Measurements from ENCODE around the gene MYT1.
"Not testable (repeated sequence)": the region's sequence is repeated elsewhere in the genome, so short reads cannot be mapped to it uniquely, and the experiment has no call there.

MYT1 gene

DNA sequence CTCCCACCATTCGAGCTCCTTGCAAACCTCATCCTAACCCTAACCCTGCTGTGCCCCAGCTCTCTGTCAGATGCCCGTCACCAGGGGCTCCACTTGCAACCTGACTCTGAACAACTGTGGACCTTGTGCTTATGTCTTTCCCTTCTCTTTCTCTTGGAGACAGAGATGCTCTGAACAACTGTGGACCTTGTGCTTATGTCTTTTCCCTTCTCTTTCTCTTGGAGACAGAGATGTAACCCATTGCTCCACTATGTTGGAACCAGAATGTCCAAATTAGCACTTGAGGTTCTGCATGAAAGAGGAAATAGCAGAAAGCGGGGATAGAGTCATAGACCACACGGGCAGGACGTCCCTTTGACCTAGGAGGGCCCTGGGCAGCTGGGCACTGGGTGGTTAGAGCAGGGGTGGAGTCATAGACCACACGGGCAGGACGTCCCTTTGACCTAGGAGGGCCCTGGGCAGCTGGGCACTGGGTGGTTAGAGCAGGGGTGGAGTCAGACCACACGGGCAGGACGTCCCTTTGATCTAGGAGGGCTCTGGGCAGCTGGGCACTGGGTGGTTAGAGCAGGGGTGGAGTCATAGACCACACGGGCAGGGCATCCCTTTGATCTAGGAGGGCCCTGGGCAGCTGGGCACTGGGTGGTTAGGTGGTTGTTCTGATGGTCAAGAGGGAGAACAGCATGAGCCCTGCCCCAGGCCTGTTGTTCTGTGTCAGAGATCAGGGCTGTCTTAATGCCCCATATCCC is 113.5 kb downstream of the MYT1 start:
- DNase-seq (ENCODE audit: low read depth) = no peak

- no peak for DNase-seq (ENCODE audit: low read depth)
These were observed 114.0 kb downstream of the MYT1 start for GRCh38 chr20:64278317-64278681.

DNA sequence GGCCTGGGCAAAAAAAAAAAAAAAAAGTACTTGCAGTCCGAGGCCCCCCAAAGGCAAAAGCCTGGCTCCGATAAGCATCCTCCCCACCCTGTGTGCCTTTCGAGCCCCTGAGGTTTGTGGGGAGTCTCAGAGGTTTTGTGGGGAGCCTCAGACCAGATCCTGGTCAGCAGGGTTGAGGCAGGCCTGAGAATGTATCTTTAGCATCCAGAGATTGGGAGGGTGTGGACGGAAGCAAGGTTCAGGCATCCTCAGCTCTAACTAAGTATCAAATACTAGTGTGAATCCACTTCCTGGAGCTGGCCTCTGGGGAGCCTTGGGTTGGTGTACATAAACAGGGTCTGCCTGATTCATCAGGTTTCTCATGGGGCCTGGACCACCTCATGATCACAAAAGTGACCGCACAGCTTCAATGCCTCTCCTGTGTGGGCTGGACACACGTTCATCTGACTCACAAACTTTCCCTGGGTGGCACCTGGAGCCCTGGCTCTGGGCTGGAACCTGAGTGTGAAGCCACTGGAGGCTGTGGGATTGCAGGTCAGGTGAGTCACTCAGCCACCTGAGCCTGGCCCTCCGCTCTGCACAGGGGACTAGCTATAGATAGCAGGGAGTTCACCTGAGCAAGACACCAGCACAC is 115.7 kb downstream of the MYT1 start:
- DNase-seq (ENCODE audit: low read depth) = no peak

DNA sequence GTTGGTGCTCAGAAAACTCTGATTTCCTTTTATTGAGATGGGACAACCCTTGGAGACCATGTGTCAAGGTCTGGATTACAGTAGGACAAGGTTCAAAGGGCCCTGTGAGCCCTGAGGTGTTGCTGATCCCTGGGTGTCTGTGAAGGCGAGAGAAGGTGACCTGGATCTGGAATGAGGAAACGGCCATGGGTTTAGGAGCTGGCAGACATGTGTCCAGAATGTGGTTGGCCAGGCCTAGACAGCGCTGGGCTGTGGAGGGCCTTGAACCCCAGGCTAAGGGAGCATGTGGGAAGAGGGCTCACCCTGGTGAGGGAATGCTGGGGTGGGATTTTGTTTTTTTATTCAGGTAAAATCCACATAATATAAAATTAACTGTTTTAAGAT is 116.2 kb downstream of the MYT1 start:
- no peak for DNase-seq (ENCODE audit: low read depth)

GRCh38 chr20:64283646-64284045 is 119.4 kb downstream of the MYT1 start:
- DNase-seq (ENCODE audit: low read depth) = no peak

DNA sequence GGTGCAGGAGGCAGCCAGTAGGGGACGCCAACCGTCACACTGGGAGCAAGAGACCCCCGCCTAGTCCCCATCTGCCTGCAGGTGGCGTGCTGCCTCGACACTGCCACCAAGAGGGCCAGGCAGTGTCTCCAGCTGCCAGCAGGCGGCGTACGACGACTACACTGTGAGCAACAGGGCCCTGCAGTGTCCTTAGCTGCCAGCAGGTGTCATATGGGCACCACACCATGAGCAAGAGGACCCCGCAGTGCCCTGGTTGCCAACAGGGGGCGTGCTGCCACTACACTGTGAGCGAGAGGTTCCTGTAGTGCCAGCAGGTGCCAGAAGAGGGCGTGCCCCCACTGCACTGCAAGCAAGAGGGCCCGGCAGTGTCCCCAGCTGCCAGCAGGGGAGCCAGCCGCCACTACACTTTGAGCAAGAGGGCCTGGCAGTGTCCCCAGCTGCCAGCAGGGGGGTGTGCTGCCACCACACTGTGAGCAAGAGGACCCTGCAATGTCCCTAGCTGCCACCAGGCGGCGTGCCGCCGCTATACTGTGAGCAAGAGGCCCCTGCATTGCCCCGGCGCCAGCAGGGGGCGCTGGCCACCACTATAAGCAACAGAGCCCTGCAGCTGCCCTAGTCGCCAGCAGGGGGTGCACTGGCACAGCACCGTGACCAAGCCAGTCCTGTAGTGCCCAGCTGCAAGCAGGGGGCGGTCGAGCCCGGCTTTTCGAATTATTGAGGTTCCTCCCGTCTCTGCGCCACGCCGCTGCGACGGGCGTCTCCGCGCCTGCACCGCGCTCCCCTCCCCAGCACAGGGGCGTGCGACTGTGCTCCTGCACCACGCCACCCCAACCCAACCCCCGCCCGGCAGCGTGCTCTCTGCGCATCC is 121.6 kb downstream of the MYT1 start:
- peak; percentile 13 for DNase-seq (ENCODE audit: low read depth)

DNA sequence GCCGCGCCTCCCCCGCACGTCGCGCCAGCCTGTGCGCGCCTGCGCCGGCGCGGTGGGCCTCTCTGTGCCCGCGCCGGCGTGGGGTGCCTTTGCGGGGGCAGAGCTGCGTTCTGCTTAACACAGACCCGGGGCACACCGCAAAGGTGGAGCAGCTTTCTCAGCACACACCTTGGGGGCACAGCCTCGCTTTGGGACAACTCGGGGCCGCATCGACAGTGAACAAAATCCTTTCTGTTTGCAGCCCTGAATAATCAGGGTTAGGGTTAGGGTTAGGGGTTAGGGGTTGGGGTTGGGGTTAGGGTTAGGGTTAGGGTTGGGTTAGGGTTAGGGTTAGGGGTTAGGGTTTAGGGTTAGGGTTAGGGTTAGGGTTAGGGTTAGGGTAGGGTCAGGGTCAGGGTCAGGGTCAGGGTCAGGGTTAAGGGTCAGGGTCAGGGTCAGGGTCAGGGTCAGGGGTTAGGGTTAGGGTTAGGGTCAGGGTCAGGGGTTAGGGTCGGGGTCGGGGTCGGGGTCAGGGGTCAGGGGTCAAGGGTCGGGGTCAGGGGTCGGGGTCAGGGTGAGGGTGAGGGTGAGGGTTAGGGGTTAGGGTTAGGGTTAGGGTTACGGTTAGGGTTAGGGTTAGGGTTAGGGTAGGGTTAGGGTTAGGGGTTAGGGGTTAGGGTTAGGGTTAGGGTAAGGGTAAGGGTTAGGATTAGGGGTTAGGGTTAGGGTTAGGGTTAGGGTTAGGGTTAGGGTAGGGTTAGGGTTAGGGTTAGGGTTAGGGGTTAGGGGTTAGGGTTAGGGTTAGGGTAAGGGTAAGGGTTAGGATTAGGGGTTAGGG is 122.4 kb downstream of the MYT1 start:
- not testable (repeated sequence) for DNase-seq (ENCODE audit: low read depth)

- DNase-seq (ENCODE audit: low read depth) = not testable (repeated sequence)
These were observed 123.0 kb downstream of the MYT1 start for GRCh38 chr20:64287264-64287590.

Measured in non-pigmented ciliary epithelial cell (primary cell).